AG04450 (cell line): ENCODE results near the gene CHST3. TPM values are rescaled to one million over a fixed set of nuclear protein-coding genes. Genes with fewer than 3 reads are reported as not detected.

ENCODE experiments used
- CTCF ChIA-PET: fragments of 300-600, 350-600 bp; formaldehyde crosslinking; extraction: SDS; loops from one replicate; lab custom pipeline; 2022; ENCODE audit warnings: antibody characterized with exemption, inconsistent platforms; lab: Charles Lee
- POLR2A ChIA-PET: fragments of 350-600 bp; formaldehyde crosslinking; extraction: SDS; loops from one replicate; lab custom pipeline; 2021; ENCODE audit warnings: antibody characterized with exemption, inconsistent platforms; lab: Yijun Ruan, JAX
- DNase-seq: peaks from one replicate; pipeline ENCODE4 v3.0.0-alpha.2; 2011; ENCODE audit warnings: low read depth, low spot score
- H3K27ac ChIP-seq: one replicate; pipeline ENCODE4 v1.5.1; 2012; ENCODE audit warnings: low read depth, low read length, control low read depth
- H3K27me3 ChIP-seq: one replicate; pipeline ENCODE4 v1.6.0; 2012; ENCODE audit warnings: low read length; ENCODE audit not compliant: control insufficient read depth, insufficient read depth
- H3K4me3 ChIP-seq: 2 replicates; pipeline ENCODE4 v1.5.1; 2011; ENCODE audit warnings: mild to moderate bottlenecking, low read depth, low read length, control low read depth
- H3K9me3 ChIP-seq: 2 replicates; pipeline ENCODE4 v1.5.1; 2012; ENCODE audit warnings: low read length; ENCODE audit not compliant: control insufficient read depth, insufficient read depth
- polyA plus RNA-seq: library from polyadenylated mRNA; depleted of rRNA; stranded (reverse); fragments of >200 nt; gene quantifications from 2 replicates; pipeline ENCODE4 v1.2.3, GENCODE V29; 2011
- TF ChIP-seq, protein P1 (sequence below): IDR thresholded peaks from 2 replicates; pipeline ENCODE4 v1.5.1; 2011; ENCODE audit warnings: low read depth, low read length, control low read depth, inconsistent platforms

The CHST3 gene
- polyA plus RNA-seq, 1 experiment, result 4.6 TPM

DNA sequence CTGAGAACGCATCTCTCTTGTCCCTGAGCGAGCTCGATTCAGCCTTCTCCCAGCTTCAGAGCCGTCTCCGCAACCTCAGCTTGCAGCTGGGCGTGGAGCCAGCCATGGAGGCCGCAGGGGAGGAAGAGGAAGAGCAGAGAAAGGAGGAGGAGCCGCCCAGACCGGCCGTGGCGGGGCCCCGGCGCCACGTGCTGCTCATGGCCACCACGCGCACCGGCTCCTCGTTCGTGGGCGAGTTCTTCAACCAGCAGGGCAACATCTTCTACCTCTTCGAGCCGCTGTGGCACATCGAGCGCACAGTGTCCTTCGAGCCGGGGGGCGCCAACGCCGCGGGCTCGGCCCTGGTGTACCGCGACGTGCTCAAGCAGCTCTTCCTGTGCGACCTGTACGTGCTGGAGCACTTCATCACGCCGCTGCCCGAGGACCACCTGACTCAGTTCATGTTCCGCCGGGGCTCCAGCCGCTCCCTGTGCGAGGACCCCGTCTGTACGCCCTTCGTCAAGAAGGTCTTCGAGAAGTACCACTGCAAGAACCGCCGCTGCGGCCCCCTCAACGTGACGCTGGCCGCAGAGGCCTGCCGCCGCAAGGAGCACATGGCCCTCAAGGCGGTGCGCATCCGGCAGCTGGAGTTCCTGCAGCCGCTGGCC, 43.2 kb downstream of the CHST3 start:
- Histone ChIP-seq H3K27ac (no peak overlapping the region), H3K4me3 (no peak overlapping the region), H3K9me3 (peaks cover 8% of the 10 kb centered on the region; the same call in 1 of the 2 replicates), H3K27me3 (no peaks in the 10 kb centered on the region)
- TF ChIP-seq, protein P1, sequence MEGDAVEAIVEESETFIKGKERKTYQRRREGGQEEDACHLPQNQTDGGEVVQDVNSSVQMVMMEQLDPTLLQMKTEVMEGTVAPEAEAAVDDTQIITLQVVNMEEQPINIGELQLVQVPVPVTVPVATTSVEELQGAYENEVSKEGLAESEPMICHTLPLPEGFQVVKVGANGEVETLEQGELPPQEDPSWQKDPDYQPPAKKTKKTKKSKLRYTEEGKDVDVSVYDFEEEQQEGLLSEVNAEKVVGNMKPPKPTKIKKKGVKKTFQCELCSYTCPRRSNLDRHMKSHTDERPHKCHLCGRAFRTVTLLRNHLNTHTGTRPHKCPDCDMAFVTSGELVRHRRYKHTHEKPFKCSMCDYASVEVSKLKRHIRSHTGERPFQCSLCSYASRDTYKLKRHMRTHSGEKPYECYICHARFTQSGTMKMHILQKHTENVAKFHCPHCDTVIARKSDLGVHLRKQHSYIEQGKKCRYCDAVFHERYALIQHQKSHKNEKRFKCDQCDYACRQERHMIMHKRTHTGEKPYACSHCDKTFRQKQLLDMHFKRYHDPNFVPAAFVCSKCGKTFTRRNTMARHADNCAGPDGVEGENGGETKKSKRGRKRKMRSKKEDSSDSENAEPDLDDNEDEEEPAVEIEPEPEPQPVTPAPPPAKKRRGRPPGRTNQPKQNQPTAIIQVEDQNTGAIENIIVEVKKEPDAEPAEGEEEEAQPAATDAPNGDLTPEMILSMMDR, result no peak
- POLR2A ChIA-PET, result no interaction called here
- DNase-seq, result no peak
- CTCF ChIA-PET, result interaction anchor here (1.5 kb wide), 1 partner anchor 41 kb away, joined by 4 read pairs; no protein-coding TSS in a partner anchor

DNA sequence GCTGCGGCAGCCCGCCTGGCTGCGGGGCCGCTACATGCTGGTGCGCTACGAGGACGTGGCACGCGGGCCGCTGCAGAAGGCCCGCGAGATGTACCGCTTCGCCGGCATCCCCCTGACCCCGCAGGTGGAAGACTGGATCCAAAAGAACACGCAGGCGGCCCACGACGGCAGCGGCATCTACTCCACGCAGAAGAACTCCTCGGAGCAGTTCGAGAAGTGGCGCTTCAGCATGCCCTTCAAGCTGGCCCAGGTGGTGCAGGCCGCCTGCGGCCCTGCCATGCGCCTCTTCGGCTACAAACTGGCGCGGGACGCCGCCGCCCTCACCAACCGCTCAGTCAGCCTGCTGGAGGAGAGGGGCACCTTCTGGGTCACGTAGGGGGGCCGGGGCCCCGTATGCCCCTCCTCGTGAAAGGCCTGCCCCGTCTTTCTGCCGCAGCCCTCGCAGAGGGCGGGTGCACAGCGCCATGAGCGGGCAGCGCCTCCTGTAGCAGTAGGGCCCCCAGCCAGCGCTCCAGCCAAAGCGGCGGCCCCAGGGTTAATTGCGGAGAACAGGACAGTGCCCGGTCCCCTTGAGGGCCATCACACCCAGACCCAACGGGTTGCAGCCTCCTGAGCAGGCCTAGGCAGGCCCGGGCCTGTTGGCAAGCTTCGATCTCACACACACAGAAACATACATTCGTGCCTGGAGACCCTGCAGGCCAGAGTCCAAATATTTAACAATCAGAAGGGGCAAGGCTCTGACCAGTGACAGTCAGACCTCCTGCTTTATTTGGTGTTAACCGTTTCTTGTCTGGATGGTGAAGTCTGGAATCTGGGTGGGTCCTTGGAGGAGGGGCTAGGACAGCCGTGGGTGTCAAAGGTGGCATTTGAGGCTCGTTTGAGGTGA, 44.1 kb downstream of the CHST3 start:
- DNase-seq, result no peak
- TF ChIP-seq, protein P1, result no peak
- no peaks in the 10 kb centered on the region for H3K27me3 ChIP-seq
- H3K27ac ChIP-seq, result peak overlapping the region; percentile 99
- no peak overlapping the region for H3K4me3 ChIP-seq
- CTCF ChIA-PET, result interaction anchor here (1.4 to 3.5 kb wide), 2 partner anchors 22 to 41 kb away, joined by 3 to 18 read pairs; no protein-coding TSS in a partner anchor
- peaks cover 8% of the 10 kb centered on the region; the same call in 1 of the 2 replicates for H3K9me3 ChIP-seq
- POLR2A ChIA-PET, result interaction anchor here (0.8 kb wide), 1 partner anchor 149 kb away, joined by 3 read pairs; no protein-coding TSS in a partner anchor

DNA sequence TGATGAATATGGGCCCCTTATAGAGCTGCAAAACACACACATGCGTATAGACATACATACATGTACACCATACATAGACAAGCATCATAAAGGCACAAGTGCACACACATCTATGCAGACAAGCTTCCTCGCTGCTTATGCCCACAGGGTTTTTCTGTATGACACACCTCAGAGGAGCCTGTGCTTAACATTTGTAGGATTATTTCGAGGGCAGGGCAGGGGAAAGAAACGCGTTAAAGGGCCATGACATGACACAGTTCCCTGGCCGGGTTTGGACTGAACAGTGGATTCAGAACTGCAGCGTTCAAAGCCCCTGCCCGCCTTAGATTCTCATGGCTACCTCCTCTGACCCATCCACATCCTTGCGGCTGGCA, 44.8 kb downstream of the CHST3 start:
- Histone ChIP-seq H3K4me3 (no peak overlapping the region), H3K27me3 (no peaks in the 10 kb centered on the region), H3K9me3 (peaks cover 8% of the 10 kb centered on the region; the same call in 1 of the 2 replicates), H3K27ac (peak overlapping the region; percentile 99)
- TF ChIP-seq, protein P1, result no peak
- CTCF ChIA-PET, result interaction anchor here (0.5 to 3.5 kb wide), 4 partner anchors 21 to 113 kb away, joined by 3 to 18 read pairs (median 4); no protein-coding TSS in a partner anchor
- POLR2A ChIA-PET, result interaction anchor here (0.8 to 1.0 kb wide), 2 partner anchors 45 to 150 kb away, joined by 3 read pairs; partner anchors contain the start of gene CHST3
- DNase-seq, result no peak

DNA sequence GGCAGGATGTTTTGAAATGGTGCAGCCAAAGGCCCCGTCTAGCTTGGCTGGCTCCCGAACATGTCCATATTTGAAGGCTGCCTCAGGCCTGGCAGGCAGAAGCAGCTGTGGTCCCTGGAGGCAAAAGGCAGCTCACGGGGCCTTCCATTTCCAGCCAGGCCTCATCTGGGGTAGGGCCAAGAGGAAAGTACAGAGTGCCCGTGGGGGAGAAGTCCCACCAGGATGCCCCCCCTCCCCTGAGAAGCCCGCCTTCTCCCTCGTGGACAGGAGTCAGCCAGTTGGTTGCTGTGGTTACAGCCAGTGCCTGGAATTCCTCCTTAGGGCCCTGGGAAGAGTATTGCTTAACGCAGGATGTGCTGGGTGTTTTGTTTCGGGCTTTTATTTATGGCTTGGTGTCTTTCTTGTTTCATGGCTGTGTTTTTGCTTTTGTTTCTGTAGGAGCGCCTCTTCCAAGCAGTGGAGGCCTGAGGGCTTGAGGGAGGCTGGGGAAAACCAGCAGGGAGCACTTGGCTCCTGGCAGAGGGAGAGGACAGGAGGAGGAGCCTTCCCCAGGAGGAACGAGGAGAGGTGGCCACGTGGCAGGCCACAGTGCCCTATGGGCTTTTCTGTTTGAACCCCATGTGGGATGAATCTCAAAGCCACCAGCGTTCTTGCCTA, 45.4 kb downstream of the CHST3 start:
- H3K9me3 ChIP-seq, result peaks cover 8% of the 10 kb centered on the region; the same call in 1 of the 2 replicates
- H3K4me3 ChIP-seq, result peak overlapping the region; percentile 25; the same call in 1 of the 2 replicates
- POLR2A ChIA-PET, result interaction anchor here (0.8 to 1.0 kb wide), 2 partner anchors 45 to 151 kb away, joined by 3 read pairs; partner anchors contain the start of gene CHST3
- peak overlapping the region; percentile 99 for H3K27ac ChIP-seq
- DNase-seq, result peak; percentile 85
- H3K27me3 ChIP-seq, result no peaks in the 10 kb centered on the region
- TF ChIP-seq, protein P1, result no peak
- CTCF ChIA-PET, result interaction anchor here (0.5 to 3.5 kb wide), 5 partner anchors 21 to 113 kb away, joined by 3 to 18 read pairs (median 3); no protein-coding TSS in a partner anchor
